Measurements from ENCODE around the gene PTP4A1. TPM values are rescaled to one million over a fixed set of nuclear protein-coding genes. Genes with fewer than 3 reads are reported as not detected.
A peak's percentile ranks its signal among the peaks of the same experiment; 100 is the strongest.

Gene PTP4A1
- total and polyA plus RNA-seq, 2 of the 13 experiments (the other 11 are each of a cell fraction or from before 2014, with no cell fraction given) = 141 to 376 TPM

- TF ChIP-seq LRRFIP1 (CRISPR knock-in tag; conservative IDR thresholded peaks at IDR 0.05) = no peak
- TF ChIP-seq KLF16 (CRISPR knock-in tag; IDR thresholded peaks at IDR 0.05) = peak in 1 of 2 experiments; percentile 61; a peak in 1 of 4 replicates
- TF ChIP-seq ZNF788 (CRISPR knock-in tag; IDR thresholded peaks at IDR 0.05; ENCODE audit: borderline replicate concordance) = peak; percentile 77; the same call in 1 of the 2 replicates
- peak; percentile 70 for TF ChIP-seq SMAD3 (CRISPR knock-in tag; IDR thresholded peaks at IDR 0.05)
- peak; percentile 43 for TF ChIP-seq MXD4 (CRISPR knock-in tag; IDR thresholded peaks at IDR 0.05)
- TF ChIP-seq MAFF (IDR thresholded peaks at IDR 0.05; ENCODE audit: low read depth, low read length) = no peak
- peak; percentile 42; the same call in 1 of the 2 replicates for TF ChIP-seq ZSCAN25 (CRISPR knock-in tag; IDR thresholded peaks at IDR 0.05)
- 0 out of 2 replicates have a peak, but pooled peaks have one; percentile 59 for TF ChIP-seq MIER3 (CRISPR knock-in tag; IDR thresholded peaks at IDR 0.05; ENCODE audit: borderline replicate concordance)
- TF ChIP-seq FOXO1 (CRISPR knock-in tag; IDR thresholded peaks at IDR 0.05) = peak; percentile 76; the same call in 1 of the 2 replicates
- TF ChIP-seq ZNF136 (CRISPR knock-in tag; IDR thresholded peaks at IDR 0.05; ENCODE audit: low read depth) = 0 out of 2 replicates have a peak, but pooled peaks have one; percentile 82
- peak; percentile 45 for TF ChIP-seq HDAC1 (CRISPR knock-in tag; IDR thresholded peaks at IDR 0.05)
- TF ChIP-seq ZSCAN21 (CRISPR knock-in tag; IDR thresholded peaks at IDR 0.05; ENCODE audit: borderline replicate concordance) = no peak; the same call in 1 of the 2 replicates
- TF ChIP-seq TBX2 (CRISPR knock-in tag; IDR thresholded peaks at IDR 0.05; ENCODE audit: borderline replicate concordance) = peak; percentile 64
- TF ChIP-seq ZFP90 (CRISPR knock-in tag; IDR thresholded peaks at IDR 0.05; ENCODE audit: borderline replicate concordance) = peak; percentile 73; the same call in 1 of the 2 replicates
- no peak for TF ChIP-seq REXO4 (CRISPR knock-in tag; IDR thresholded peaks at IDR 0.05; ENCODE audit: borderline replicate concordance)
- TF ChIP-seq DRAP1 (CRISPR knock-in tag; IDR thresholded peaks at IDR 0.05) = no peak
- peak; percentile 78 for TF ChIP-seq KDM2A (CRISPR knock-in tag; IDR thresholded peaks at IDR 0.05; ENCODE audit: borderline replicate concordance, low read depth)
- TF ChIP-seq MED1 (CRISPR knock-in tag; IDR thresholded peaks at IDR 0.05) = peak; percentile 81
- TF ChIP-seq ZSCAN12 (CRISPR knock-in tag; IDR thresholded peaks at IDR 0.05) = no peak
- TF ChIP-seq GMEB2 (CRISPR knock-in tag; IDR thresholded peaks at IDR 0.05; ENCODE audit: low read depth) = no peak; the same call in 1 of the 2 replicates
- peak; percentile 62; the same call in 1 of the 2 replicates for TF ChIP-seq ZNF292 (CRISPR knock-in tag; IDR thresholded peaks at IDR 0.05; ENCODE audit: borderline replicate concordance, low read depth)
- TF ChIP-seq SNAI1 (CRISPR knock-in tag; IDR thresholded peaks at IDR 0.05; ENCODE audit: borderline replicate concordance) = no peak
Measured at GRCh38 chr6:63598049-63599036, 26.1 kb downstream of the PTP4A1 start (continued).
